Ovary (tissue), 9 donors: Measurements from ENCODE around the gene MCF2L. TPM values are rescaled to one million over a fixed set of nuclear protein-coding genes. Genes with fewer than 3 reads are reported as not detected.

Source experiments
- DNase-seq, 5 donors: peaks; one replicate each; pipeline ENCODE4 v3.0.0-alpha.2; 2019 to 2020
- H3K27ac ChIP-seq, 2 donors: fragments of 200-600 bp; one replicate each; pipeline versions ENCODE4 v1.5.1 to v1.8.0; 2019 to 2022
- H3K27me3 ChIP-seq: fragments of 200-600 bp; one replicate; pipeline ENCODE4 v1.8.0; 2022
- H3K36me3 ChIP-seq: fragments of 200-600 bp; sonication (generic); one replicate; pipeline ENCODE4 v1.5.1; 2019
- H3K4me1 ChIP-seq: one replicate; pipeline ENCODE4 v1.8.1; 2013; ENCODE audit warnings: mild to moderate bottlenecking, moderate library complexity; ENCODE audit not compliant: insufficient read depth
- H3K4me3 ChIP-seq: fragments of 200-600 bp; sonication (generic); one replicate; pipeline ENCODE4 v1.5.1; 2017
- H3K9me3 ChIP-seq, 2 donors: fragments of 200-600 bp in 1 of 2; sonication (generic) in 1 of 2; one replicate each; pipeline versions ENCODE4 v1.5.1 to v1.8.1; 2013 to 2019; ENCODE audit warnings: mild to moderate bottlenecking in 1 of 2, moderate library complexity in 1 of 2
- CTCF ChIP-seq, 3 donors: fragments of 450-650 bp in 2 of 3; fragments of 200-600 bp in 1 of 3; IDR thresholded peaks; one replicate each; pipeline versions ENCODE4 v1.5.1 to v1.8.0; 2016 to 2022; ENCODE audit warnings: antibody characterized with exemption in 3 of 3, mild to moderate bottlenecking in 1 of 3
- EP300 ChIP-seq: sonication (generic); formaldehyde crosslinking; IDR thresholded peaks from one replicate; pipeline ENCODE4 v1.6.1; 2017; ENCODE audit warnings: antibody characterized with exemption
- POLR2A ChIP-seq: fragments of 450-650 bp; IDR thresholded peaks from one replicate; pipeline ENCODE4 v1.6.1; 2017; ENCODE audit warnings: antibody characterized with exemption, mild to moderate bottlenecking, moderate library complexity
- WGBS, 3 donors: extraction: QIAGEN DNeasy Blood & Tissue Kit in 1 of 3; methylation state at CpG; one replicate each; pipeline versions ENCODE4 v1.1.5 to v1.1.7; 2013 to 2017; 5-methylcytosine and 5-hydroxymethylcytosine counted together
- intact Hi-C, 4 donors: fragments of 100-400 bp; cut with DNase I; formaldehyde crosslinking; loops; one replicate each; pipeline versions ENCODE4 v1.11.0 to v1.15.1; 2022 to 2023
- polyA plus RNA-seq, 2 donors: library from polyadenylated mRNA; stranded (reverse); fragments of 200-250 nt in 1 of 2; fragments of 350-450 nt in 1 of 2; fragmentation: Illumina TruSeq in 1 of 2; extraction: RNeasy Lipid Tissue Mini Kit (QIAGEN cat#74804) in 1 of 2; gene quantifications; one replicate each; pipeline ENCODE4 v1.2.3, GENCODE V29; 2013 to 2014
- total RNA-seq, 7 donors: library from RNA; depleted of rRNA in 2 of 7; stranded (reverse); fragments of >200 nt in 2 of 7; fragmentation: NEBNext Ultra II Directional in 3 of 7; extraction: Animal tissue kit (Norgen Biotek cat#: 25700) in 3 of 7; gene quantifications; one replicate each; pipeline versions ENCODE4 v1.1.0 to v1.2.4, GENCODE V29; 2016 to 2023
- donor health status: DM: no; HTN: no; CAD: no; lungs with moderate emphysema.
- donor health status: DM: no; HTN: no; CAD: no.
- donor health status: Bipolar disorder and iron deficiency.
- donor health status: DM: yes; HTN: yes; CAD: no.
- donor health status: DM: no; HTN: no; CAD: no.
- donor health status: DM: yes; HTN: yes; CAD: no.

Gene MCF2L
- total and polyA plus RNA-seq, 9 donors, result 5.6 to 22.2 (median 8.7) TPM

GRCh38 chr13:113002913-113003290 lies 33.9 kb downstream of the MCF2L start:
- no peaks in the 10 kb centered on the region for H3K27me3 ChIP-seq

GRCh38 chr13:113004126-113004525 lies 35.1 kb downstream of the MCF2L start:
- intact Hi-C loops, result no loop called here
- no peak overlapping the region for H3K27ac ChIP-seq
- H3K9me3 ChIP-seq, result no peaks in the 10 kb centered on the region
- no peak for DNase-seq
- no peak overlapping the region for H3K4me3 ChIP-seq
- TF ChIP-seq EP300, result no peak
- no peak for TF ChIP-seq CTCF (IDR thresholded peaks at IDR 0.05)
- no peak for TF ChIP-seq POLR2A
- H3K4me1 ChIP-seq, result peaks cover 6% of the 10 kb centered on the region
- WGBS, 3 donors, result 66 to 78% (median 67%) methylated on average over 13 to 14 of the region's 14 CpGs
- H3K36me3 ChIP-seq, result no peaks in the 10 kb centered on the region
- no peaks in the 10 kb centered on the region for H3K27me3 ChIP-seq

More at GRCh38 chr13:113002913-113003290, 33.9 kb downstream of the MCF2L start:
- Histone ChIP-seq H3K9me3 (no peaks in the 10 kb centered on the region), H3K36me3 (no peaks in the 10 kb centered on the region), H3K27ac (no peak overlapping the region), H3K4me3 (no peak overlapping the region), H3K4me1 (peaks cover 17% of the 10 kb centered on the region)
- TF ChIP-seq POLR2A (no peak), EP300 (no peak), CTCF (IDR thresholded peaks at IDR 0.05) (no peak)
- intact Hi-C loops, result no loop called here
- 95 to 96% (median 95%) methylated on average over 4 of the region's 4 CpGs for WGBS, 3 donors
- DNase-seq, result no peak

GRCh38 chr13:113005076-113005865 lies 36.3 kb downstream of the MCF2L start:
- Histone ChIP-seq H3K27ac (no peak overlapping the region), H3K4me1 (peaks cover 6% of the 10 kb centered on the region), H3K27me3 (no peaks in the 10 kb centered on the region), H3K36me3 (no peaks in the 10 kb centered on the region), H3K4me3 (no peak overlapping the region), H3K9me3 (no peaks in the 10 kb centered on the region)
- TF ChIP-seq CTCF (IDR thresholded peaks at IDR 0.05) (no peak), POLR2A (no peak), EP300 (no peak)
- intact Hi-C loops, result no loop called here
- 90 to 92% (median 91%) methylated on average over 26 of the region's 26 CpGs for WGBS, 3 donors
- DNase-seq, result no peak

- Histone ChIP-seq H3K27me3 (no peaks in the 10 kb centered on the region), H3K4me3 (no peak overlapping the region), H3K9me3 (no peaks in the 10 kb centered on the region), H3K4me1 (peaks cover 6% of the 10 kb centered on the region), H3K27ac (no peak overlapping the region), H3K36me3 (no peaks in the 10 kb centered on the region)
- no peak for DNase-seq
- intact Hi-C loops, result no loop called here
- TF ChIP-seq CTCF (IDR thresholded peaks at IDR 0.05) (no peak), EP300 (no peak), POLR2A (no peak)
- 68 to 79% (median 75%) methylated on average over 15 of the region's 15 CpGs for WGBS, 3 donors
These were observed 37.0 kb downstream of the MCF2L start for GRCh38 chr13:113005997-113006396.
